Glomerular endothelial cell (primary cell): Measurements from ENCODE around the gene IPCEF1. TPM values are rescaled to one million over a fixed set of nuclear protein-coding genes. Genes with fewer than 3 reads are reported as not detected.

Experiments used
- DNase-seq: peaks from one replicate; pipeline ENCODE4 v3.0.0-alpha.2; 2011; ENCODE audit warnings: low read depth, low spot score; ENCODE audit errors: extremely low read depth
- total RNA-seq: library from RNA; depleted of rRNA; stranded (reverse); fragments of >200 nt; gene quantifications from 2 replicates; pipeline ENCODE4 v1.2.3, GENCODE V29; 2015

The IPCEF1 gene
- 0.05 and 1.9 TPM in 2 replicates for total RNA-seq

- no peak for DNase-seq
Measured at GRCh38 chr6:154356690-154357089, at the start of gene IPCEF1. TSS of gene IPCEF1 (minus strand) at chr6:154356803. CDS start at chr6:154265947, 90,856 bp downstream.

GRCh38 chr6:154406301-154406700 lies 49.7 kb upstream of the IPCEF1 start:
- no peak for DNase-seq

GRCh38 chr6:154404791-154405400 lies 48.3 kb upstream of the IPCEF1 start:
- no peak for DNase-seq

GRCh38 chr6:154403788-154404187 lies 47.2 kb upstream of the IPCEF1 start:
- no peak for DNase-seq

GRCh38 chr6:154402081-154402780 lies 45.6 kb upstream of the IPCEF1 start:
- DNase-seq = no peak

- peak; percentile 61 for DNase-seq
Measured at GRCh38 chr6:154399097-154399496, 42.5 kb upstream of the IPCEF1 start.

GRCh38 chr6:154397491-154398195 lies 41.0 kb upstream of the IPCEF1 start:
- DNase-seq = no peak

- DNase-seq = no peak
Measured at GRCh38 chr6:154395878-154396277, 39.3 kb upstream of the IPCEF1 start.

- no peak for DNase-seq
Measured at GRCh38 chr6:154395316-154395715, 38.7 kb upstream of the IPCEF1 start.

GRCh38 chr6:154394571-154394970 lies 38.0 kb upstream of the IPCEF1 start:
- no peak for DNase-seq

- DNase-seq = no peak
Measured at GRCh38 chr6:154390034-154390433, 33.4 kb upstream of the IPCEF1 start.

- DNase-seq = no peak
Measured at GRCh38 chr6:154388803-154389202, 32.2 kb upstream of the IPCEF1 start.

- DNase-seq = no peak
Measured at GRCh38 chr6:154386848-154387717, 30.5 kb upstream of the IPCEF1 start.

- no peak for DNase-seq
Measured at GRCh38 chr6:154384191-154384590, 27.6 kb upstream of the IPCEF1 start.

- DNase-seq = no peak
Measured at GRCh38 chr6:154383273-154383672, 26.7 kb upstream of the IPCEF1 start.

- DNase-seq = no peak
Measured at GRCh38 chr6:154382740-154383139, 26.1 kb upstream of the IPCEF1 start.

GRCh38 chr6:154381548-154381947 lies 24.9 kb upstream of the IPCEF1 start:
- DNase-seq = no peak

- DNase-seq = no peak
Measured at GRCh38 chr6:154380741-154381140, 24.1 kb upstream of the IPCEF1 start.

GRCh38 chr6:154379585-154379984 lies 23.0 kb upstream of the IPCEF1 start:
- no peak for DNase-seq

GRCh38 chr6:154378518-154378917 lies 21.9 kb upstream of the IPCEF1 start:
- no peak for DNase-seq

- no peak for DNase-seq
Measured at GRCh38 chr6:154377726-154378125, 21.1 kb upstream of the IPCEF1 start.
